ENCODE results near the gene ERG.

ERG gene

DNA sequence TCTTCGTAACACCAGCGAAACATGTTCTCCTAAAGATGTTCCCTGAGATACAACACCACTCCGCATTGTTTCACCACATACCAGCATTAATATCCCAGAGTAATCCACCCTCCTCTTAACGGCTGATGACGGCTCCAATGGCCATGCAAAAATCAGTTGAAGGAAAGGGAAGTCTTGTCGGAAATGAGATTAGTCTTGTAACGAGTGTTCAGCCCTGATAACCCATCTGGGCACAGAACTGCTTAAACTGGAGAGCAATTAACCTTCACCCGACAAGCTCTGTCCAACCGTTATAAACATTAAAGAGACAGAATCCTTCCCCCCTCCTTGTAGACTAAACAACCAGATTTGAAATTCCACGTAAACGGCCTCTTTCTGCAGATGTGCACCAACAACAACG lies 21.9 kb downstream of the ERG start:
- no peak overlapping the region for H3K4me3 ChIP-seq (ENCODE audit: low read depth, low read length)
- no peak for TF ChIP-seq CTCF (IDR thresholded peaks at IDR 0.05; ENCODE audit: borderline replicate concordance, insufficient read depth, low read depth, low read length)

DNA sequence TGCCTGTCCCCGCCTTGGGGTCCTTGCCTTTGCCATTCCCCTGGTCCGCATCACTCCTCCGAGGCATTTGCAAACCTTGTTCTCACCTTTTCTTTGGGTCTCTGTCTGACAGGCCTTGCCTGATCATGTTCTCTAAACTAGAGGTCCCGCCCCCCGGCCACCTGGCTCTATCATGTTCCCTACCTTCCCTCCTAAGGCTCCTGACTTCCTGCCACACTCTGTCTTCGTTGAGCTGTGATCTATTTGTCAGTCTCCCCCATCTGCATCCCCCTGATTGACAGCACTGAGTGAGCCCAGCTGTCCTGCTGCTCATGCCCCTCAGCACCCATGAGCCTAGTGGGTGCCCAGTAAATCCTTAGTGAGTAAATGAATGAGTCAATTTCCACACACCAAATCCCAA lies 22.8 kb downstream of the ERG start:
- TF ChIP-seq CTCF (IDR thresholded peaks at IDR 0.05; ENCODE audit: borderline replicate concordance, insufficient read depth, low read depth, low read length): no peak
- no peak overlapping the region for H3K4me3 ChIP-seq (ENCODE audit: low read depth, low read length)

GRCh38 chr21:38474796-38475195 lies 23.5 kb downstream of the ERG start:
- H3K4me3 ChIP-seq (ENCODE audit: low read depth, low read length): no peak overlapping the region
- TF ChIP-seq CTCF (IDR thresholded peaks at IDR 0.05; ENCODE audit: borderline replicate concordance, insufficient read depth, low read depth, low read length): no peak

- H3K4me3 ChIP-seq (ENCODE audit: low read depth, low read length): no peak overlapping the region
- TF ChIP-seq CTCF (IDR thresholded peaks at IDR 0.05; ENCODE audit: borderline replicate concordance, insufficient read depth, low read depth, low read length): no peak
Observed at GRCh38 chr21:38474124-38474523, 24.2 kb downstream of the ERG start.

DNA sequence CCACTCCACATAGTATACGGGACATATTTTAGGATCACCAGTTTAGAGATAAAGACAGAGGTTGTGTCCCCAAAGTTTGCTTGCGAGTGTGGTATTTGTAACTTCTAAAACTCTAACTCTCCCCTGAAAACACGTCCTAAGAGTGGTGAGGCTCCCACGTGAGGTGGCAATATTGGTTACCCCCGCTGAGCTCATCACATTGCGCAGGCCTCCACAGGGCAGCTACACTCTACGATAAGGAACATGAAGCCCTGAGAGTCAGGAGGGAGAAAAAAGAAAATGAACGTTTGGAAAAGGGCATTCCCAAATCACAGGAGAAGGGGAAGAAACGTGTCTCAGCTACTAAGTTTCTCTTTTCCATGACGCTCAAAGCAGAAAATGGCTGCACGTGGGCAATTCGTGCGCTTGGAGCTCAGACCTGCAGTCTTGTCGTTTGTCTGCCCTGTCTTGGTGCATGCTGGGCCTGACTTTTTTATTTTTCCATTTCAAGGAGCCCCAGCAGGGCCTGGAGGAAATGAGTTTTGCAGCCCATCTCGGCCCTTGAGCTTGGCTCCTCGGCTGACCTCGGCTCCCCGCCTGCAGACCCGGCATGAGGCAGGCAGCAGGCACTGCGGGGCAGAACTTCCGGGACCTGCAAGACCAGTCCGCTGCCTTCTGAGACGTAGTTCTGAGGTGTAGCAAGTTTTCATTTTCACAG lies 25.7 kb downstream of the ERG start:
- H3K4me3 ChIP-seq (ENCODE audit: low read depth, low read length): no peak overlapping the region
- TF ChIP-seq CTCF (IDR thresholded peaks at IDR 0.05; ENCODE audit: borderline replicate concordance, insufficient read depth, low read depth, low read length): no peak

DNA sequence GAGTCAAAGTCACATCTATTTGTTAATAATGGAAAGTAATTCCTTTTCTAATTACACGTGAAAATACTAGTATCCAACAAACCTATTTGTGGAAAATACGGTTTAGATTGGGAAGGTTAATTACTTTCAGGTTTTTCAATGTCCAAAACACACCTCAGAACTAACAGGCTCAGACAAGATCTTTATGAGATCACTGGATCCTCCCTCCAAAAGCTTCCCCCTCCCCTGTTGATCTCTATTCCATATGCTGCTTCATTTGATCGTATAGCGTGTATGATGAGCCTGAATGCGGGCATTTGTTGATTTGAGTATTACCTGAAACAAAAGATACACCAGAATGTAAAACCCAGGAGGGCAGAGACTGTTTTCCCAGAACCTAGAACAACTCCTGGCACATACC lies 26.5 kb downstream of the ERG start:
- no peak overlapping the region for H3K4me3 ChIP-seq (ENCODE audit: low read depth, low read length)
- no peak for TF ChIP-seq CTCF (IDR thresholded peaks at IDR 0.05; ENCODE audit: borderline replicate concordance, insufficient read depth, low read depth, low read length)

GRCh38 chr21:38470755-38471154 lies 27.5 kb downstream of the ERG start:
- no peak for TF ChIP-seq CTCF (IDR thresholded peaks at IDR 0.05; ENCODE audit: borderline replicate concordance, insufficient read depth, low read depth, low read length)
- H3K4me3 ChIP-seq (ENCODE audit: low read depth, low read length): no peak overlapping the region

All from GM12875 (cell line).